ENCODE data around the gene TMEM61. TPM values are rescaled to one million over a fixed set of nuclear protein-coding genes. Genes with fewer than 3 reads are reported as not detected.

The TMEM61 gene
- total RNA-seq, 2 donors from 2014 or later = 0.24 to 0.27 TPM

GRCh38 chr1:54978528-54979326 is 1.7 kb upstream of the TMEM61 start:
- intact Hi-C loops (cut with DNase I) = no loop called here
- ATAC-seq (no peak), DNase-seq (no peak)

DNA sequence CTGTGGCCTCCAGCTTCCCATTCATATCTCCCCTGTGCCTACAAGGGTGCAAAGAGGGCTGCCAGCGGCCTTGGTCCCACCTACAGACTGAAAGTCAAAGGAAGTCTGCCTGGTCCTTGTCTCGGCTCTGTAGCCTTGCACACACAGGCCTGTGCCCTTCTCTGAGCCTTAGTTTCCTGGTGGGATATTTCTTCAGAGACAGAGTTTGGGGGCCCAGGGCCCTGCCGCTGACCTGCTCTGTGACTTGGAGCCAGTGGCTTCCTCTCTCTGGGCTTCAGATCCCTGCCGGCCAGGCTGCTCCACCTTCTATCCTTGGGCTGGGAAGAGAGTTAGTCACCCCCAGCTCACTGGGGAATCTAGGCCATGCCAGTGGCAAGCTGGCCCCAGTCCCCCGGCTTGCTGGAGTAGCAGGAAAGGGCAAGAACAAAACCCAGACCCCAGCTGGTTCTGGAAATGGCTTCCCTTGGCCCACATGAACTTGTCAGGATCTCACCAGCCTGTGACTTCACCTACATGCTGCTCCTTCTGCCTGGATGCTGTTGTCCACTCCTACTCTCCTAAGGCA is 1.0 kb upstream of the TMEM61 start:
- intact Hi-C loops (cut with DNase I) = no loop called here
- DNase-seq = no peak
- ATAC-seq = no peak

DNA sequence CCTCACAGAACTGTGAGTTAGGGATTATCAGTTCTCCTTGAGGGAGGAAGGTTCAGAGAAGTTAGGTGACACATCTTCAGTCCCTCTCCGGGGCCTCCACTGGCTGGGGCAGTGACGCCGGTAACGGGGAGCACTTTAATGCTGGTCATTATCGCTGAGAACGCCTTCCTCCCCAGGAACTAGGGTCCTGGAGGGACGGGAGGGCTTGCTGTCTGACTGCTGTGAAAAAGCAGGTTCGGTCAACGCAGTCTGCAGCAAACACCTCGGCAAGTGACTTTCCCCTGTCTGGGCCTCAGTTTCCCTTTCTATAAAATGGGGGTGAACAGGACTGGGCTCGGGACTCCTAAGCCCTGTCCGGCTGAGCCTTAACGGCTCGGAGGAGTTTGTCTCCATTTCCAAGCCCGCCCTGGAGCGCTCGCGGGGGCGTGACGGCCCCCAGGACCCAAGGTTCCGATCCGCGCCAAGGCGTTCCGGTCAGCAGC is 341 bp upstream of the TMEM61 start:
- ATAC-seq (no peak), DNase-seq (no peak)
- intact Hi-C loops (cut with DNase I) = no loop called here

- no peak for ATAC-seq
- DNase-seq = no peak
- intact Hi-C loops (cut with DNase I) = no loop called here
These were observed 1.0 kb downstream of the TMEM61 start for GRCh38 chr1:54981466-54981865.

GRCh38 chr1:54982739-54983138 is 2.3 kb downstream of the TMEM61 start:
- intact Hi-C loops (cut with DNase I) = no loop called here
- DNase-seq (no peak), ATAC-seq (no peak)

DNA sequence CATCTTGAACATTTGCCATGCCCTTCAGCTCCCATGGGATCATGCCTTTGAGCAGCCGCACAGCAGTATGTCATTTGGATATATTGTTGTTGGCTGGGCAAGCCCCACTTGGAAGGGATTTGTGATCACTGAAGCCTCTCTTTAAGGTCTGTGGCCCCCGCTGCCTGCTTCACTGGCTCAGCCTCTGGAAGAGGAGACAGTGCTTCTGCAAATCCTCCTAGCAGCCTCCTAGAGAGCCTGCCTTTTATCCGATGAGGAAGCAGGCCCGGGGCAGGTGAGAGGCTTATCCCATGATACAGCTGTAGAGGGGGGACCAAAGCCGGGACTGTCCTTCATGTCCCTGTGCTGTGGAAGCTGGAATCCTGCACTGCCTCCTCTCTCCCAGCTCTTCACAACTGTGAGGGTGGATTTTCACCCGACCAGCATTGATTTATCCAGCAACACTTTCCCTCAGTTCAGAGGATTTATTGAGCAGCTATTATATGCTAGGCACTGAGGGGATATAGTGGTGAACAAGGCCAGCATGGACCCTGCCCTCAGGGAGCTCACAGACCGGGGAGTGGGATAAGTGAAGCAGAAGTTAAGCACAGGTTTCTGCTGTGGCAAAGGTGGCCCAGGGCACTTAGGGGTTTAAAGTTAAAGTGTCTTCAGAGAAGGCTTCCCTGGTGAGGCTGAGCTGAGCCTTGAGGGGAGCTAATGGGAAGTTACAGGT is 3.9 kb downstream of the TMEM61 start:
- DNase-seq = no peak
- intact Hi-C loops (cut with DNase I) = no loop called here
- no peak for ATAC-seq

DNA sequence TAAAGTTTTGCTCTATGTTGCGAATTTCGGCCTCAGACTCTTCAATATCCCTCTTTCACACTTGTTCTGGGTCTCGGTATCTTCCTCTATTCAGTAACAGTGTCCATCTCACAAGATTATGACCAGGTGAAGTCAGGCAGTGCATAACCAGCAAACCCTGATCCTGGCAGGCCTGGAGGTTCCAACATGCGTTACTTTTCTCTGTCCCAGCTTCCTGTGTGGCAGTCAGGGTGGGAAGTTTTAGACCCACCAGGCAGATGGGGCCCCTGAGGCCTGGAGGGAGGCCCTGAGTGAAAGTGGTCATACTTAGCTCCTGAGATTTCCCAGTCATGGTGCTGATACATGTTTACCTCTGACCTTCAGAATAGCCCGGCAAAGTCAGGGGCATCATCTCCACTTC is 5.1 kb downstream of the TMEM61 start:
- DNase-seq (no peak), ATAC-seq (no peak)
- intact Hi-C loops (cut with DNase I) = no loop called here

DNA sequence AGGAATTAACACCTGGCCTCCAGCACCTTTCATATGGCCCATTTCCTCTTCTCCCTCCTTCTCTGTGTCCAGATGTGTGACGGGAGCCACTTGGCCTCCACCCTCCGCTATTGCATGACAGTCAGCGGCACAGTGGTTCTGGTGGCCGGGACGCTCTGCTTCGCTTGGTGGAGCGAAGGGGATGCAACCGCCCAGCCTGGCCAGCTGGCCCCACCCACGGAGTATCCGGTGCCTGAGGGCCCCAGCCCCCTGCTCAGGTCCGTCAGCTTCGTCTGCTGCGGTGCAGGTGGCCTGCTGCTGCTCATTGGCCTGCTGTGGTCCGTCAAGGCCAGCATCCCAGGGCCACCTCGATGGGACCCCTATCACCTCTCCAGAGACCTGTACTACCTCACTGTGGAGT is 5.6 kb downstream of the TMEM61 start:
- no peak for DNase-seq
- no peak for ATAC-seq
- intact Hi-C loops (cut with DNase I) = no loop called here

GRCh38 chr1:54986533-54986932 is 6.1 kb downstream of the TMEM61 start:
- DNase-seq (no peak), ATAC-seq (no peak)
- intact Hi-C loops (cut with DNase I) = no loop called here

DNA sequence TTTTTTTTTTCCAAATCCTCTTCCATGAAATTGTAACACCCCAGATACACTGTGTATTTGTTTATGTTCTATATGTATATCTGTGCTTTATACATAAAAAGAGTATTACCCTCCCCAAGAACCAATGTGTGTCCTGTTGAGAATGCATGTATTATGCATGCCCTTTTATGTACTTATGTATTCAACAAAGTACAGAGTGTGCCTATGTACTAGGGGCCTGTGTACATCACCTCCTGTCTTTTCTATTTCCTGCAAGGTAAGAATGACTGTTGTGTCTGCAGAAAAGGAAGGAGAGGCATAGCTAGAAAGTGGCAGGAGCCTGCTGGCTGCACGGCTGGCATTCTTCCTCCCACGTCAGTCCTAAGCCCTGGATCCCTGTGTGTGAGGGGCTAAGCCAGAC is 7.0 kb downstream of the TMEM61 start:
- intact Hi-C loops (cut with DNase I) = no loop called here
- DNase-seq (no peak), ATAC-seq (no peak)

DNA sequence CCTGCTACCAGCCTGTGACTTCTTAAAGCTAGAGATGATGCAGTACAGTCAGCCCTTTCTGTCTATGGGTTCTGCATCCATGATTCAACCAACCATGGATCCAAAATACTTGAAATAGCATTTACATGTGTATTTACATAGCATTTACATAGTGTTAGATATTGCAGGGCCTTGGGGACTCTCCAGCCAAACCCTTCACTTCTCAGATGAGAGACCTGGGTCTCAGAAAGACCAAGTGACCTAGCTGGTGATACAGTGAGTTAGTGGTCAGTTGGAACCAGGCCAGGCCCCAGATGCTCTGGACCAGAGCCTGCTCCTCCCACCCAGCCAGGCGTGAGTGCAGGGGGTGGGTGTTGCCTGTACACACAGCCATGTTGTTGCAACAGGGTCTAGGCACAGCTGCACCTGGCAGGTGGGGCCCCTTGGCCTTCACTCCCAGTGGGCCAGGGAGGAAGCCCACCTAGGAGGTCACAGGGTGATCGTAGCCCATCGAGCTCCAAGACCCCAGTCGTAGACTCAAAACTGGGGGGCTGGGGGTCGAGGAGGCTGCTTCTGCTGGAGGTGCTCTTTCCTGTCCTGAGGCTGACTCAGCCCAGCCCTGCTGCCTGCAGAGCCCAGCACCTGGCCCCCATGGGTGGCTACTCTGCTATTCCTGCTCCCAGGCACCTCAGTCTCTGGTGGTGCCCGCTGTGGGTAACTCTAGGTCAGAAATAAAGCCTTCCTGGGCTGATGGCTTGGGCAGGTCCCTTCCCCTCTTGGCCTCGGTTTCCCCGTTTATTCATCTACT is 7.7 kb downstream of the TMEM61 start:
- ATAC-seq (no peak), DNase-seq (no peak)
- intact Hi-C loops (cut with DNase I) = no loop called here

DNA sequence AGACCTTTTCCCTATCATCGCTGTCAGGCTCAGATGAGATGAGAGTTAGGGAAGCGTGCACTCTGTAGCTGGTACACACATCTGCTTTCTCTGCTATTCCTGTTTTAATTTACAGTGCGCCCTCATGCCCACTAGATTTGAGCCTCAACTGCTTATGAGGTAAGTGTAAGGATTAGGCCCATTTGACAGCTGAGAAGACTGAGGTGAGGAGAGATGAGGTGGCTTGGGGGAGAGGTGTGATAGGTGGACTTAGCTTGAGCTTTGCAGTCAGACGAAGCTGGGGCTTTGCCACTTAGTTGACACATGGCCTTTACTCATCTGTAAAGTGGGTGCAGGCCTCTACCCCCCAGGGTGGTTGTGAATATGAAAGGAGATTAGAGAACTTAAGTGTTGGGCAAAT is 8.5 kb downstream of the TMEM61 start:
- ATAC-seq = no peak
- no peak for DNase-seq
- intact Hi-C loops (cut with DNase I) = no loop called here

DNA sequence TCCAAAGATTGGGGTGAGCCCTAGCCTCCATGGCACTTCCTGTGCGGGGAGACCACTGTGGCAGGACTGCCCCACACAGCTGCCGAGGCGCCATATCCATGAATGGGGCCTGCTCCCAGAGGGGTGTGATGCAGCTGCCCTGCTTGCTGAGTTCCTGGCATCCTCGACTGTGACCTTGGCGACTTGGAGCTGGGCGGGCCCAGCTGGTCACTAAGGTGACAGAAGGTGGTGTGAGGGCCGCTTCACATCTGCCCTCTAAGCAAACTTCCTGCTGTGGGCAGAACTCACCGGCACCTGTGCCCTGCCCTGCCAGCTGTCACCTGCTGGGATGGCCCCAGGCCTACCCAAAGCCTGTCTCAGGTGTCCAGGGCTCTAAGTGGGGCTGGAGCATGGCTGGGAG is 9.0 kb downstream of the TMEM61 start:
- DNase-seq (no peak), ATAC-seq (no peak)
- intact Hi-C loops (cut with DNase I) = no loop called here

DNA sequence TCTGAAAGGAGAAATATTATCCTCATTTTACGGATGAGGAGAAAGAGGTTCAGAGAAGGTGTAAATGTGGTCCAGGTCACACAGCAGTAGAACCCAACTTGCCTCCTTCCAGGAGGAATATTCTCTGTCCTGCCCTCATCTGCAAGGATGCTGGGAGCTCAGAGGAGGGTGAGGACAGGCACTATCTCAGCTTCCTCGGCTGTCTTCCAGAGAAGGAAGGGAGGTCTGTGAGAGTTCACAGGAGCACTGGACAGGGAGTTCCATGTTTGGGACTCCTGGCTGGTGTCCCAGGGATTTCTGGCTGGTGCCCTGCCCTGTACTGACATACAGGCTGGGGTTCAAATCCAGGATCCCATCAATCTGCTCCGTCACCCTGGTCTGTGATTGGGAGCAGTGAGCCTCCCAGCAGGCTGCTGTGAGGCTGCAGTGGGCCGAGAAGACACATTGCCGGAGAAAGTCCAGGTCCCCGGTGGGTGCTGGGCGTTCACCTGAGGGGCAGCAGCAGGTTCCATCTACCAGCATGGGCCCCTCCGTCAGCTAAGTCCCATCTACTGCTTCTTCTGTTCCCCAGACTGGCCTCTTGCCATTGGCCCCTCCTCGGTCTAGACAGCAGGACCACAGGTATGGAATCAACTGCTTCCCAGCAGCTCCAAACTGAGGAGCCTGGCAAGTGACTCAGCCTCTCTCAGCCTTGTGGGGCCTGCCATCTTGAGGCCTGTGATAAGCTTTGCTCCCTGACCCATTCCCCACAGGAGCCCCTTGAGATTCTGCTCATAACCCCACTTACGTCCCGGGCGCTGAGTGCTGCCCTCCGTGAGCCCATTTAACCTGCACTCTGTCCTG is 9.8 kb downstream of the TMEM61 start:
- ATAC-seq (peak in 1 of 2 donors; percentile 66), DNase-seq (no peak)
- intact Hi-C loops (cut with DNase I) = loop anchor here in 1 of 2 donors (5.0 kb wide), 1 partner anchor 43 kb away; no protein-coding TSS in a partner anchor

- intact Hi-C loops (cut with DNase I) = loop anchor here in 1 of 2 donors (5.0 kb wide), 1 partner anchor 44 kb away; no protein-coding TSS in a partner anchor
- no peak for DNase-seq
- no peak for ATAC-seq
These were observed 10.5 kb downstream of the TMEM61 start for GRCh38 chr1:54990916-54991315.

DNA sequence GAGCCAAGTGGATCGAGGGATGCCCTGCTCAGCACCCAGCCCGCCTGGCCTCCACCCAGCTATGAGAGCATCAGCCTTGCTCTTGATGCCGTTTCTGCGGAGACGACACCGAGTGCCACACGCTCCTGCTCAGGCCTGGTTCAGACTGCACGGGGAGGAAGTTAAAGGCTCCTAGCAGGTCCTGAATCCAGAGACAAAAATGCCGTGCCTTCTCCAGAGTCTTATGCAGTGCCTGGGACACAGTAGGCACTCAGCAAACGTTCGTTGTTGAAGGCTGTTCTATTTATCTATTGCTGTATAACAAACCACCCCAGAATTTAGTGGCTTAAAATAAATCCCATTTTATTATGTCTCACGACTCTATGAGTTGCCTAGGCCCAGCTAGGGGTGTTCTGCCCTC is 11.5 kb downstream of the TMEM61 start:
- intact Hi-C loops (cut with DNase I) = loop anchor here in 1 of 2 donors (5.0 kb wide), 1 partner anchor 45 kb away; no protein-coding TSS in a partner anchor
- ATAC-seq (no peak), DNase-seq (no peak)

- DNase-seq = no peak
- no peak for ATAC-seq
- intact Hi-C loops (cut with DNase I) = loop anchor here in 1 of 2 donors (5.0 kb wide), 1 partner anchor 46 kb away; no protein-coding TSS in a partner anchor
These were observed 12.7 kb downstream of the TMEM61 start for GRCh38 chr1:54993140-54993539.

DNA sequence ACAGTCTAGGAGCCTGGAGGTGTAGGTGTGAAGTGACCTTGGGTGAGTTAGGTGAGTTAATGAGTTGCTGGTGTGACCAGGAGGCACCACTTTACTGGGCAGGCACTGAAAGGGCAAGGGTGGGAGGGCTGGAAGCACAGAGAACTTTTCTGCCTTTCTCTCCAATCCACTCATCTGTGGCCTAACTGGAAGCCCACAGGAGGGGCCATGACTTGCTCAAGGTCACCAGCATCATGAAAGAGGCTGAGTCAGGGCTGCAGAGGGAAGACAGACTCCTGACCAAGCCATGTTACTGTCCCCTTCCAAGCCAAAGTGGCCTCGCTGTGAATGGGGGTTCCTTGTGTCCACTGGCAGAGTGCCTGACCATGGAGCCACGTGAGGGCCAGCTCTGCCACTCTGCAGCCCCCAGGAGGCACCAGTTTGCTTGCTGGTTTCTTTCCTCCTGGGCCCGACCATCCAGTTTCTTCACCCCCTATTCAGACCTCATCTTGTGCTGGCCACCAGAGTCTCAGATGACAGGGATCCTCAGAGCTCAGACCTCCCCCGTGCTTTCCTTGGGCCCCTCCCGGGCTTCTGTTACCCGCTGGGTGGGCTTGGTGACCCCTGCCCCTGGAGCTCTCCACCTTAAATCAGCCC is 14.0 kb downstream of the TMEM61 start:
- intact Hi-C loops (cut with DNase I) = loop anchor here in 1 of 2 donors (5.0 kb wide), 1 partner anchor 47 kb away; no protein-coding TSS in a partner anchor
- DNase-seq (no peak), ATAC-seq (no peak)

Data from left cardiac atrium (tissue), 4 donors.